GM19372 (cell line): ENCODE data around the gene ITM2C.

Source experiments
- ATAC-seq: cut with Tn5 transposase; IDR thresholded peaks from one replicate; pipeline ENCODE4 v1.9.1; 2021; ENCODE audit warnings: mild to moderate bottlenecking, low read depth, moderate library complexity; ENCODE audit not compliant: unreplicated experiment

ITM2C gene

GRCh38 chr2:230889911-230890601 lies 25.3 kb downstream of the ITM2C start:
- ATAC-seq = no peak

GRCh38 chr2:230890646-230891045 lies 25.9 kb downstream of the ITM2C start:
- ATAC-seq = no peak

- ATAC-seq = no peak
Measured at GRCh38 chr2:230891064-230891463, 26.3 kb downstream of the ITM2C start.

GRCh38 chr2:230891509-230891908 lies 26.8 kb downstream of the ITM2C start:
- no peak for ATAC-seq

GRCh38 chr2:230893338-230893737 lies 28.6 kb downstream of the ITM2C start:
- peak; percentile 56 for ATAC-seq

DNA sequence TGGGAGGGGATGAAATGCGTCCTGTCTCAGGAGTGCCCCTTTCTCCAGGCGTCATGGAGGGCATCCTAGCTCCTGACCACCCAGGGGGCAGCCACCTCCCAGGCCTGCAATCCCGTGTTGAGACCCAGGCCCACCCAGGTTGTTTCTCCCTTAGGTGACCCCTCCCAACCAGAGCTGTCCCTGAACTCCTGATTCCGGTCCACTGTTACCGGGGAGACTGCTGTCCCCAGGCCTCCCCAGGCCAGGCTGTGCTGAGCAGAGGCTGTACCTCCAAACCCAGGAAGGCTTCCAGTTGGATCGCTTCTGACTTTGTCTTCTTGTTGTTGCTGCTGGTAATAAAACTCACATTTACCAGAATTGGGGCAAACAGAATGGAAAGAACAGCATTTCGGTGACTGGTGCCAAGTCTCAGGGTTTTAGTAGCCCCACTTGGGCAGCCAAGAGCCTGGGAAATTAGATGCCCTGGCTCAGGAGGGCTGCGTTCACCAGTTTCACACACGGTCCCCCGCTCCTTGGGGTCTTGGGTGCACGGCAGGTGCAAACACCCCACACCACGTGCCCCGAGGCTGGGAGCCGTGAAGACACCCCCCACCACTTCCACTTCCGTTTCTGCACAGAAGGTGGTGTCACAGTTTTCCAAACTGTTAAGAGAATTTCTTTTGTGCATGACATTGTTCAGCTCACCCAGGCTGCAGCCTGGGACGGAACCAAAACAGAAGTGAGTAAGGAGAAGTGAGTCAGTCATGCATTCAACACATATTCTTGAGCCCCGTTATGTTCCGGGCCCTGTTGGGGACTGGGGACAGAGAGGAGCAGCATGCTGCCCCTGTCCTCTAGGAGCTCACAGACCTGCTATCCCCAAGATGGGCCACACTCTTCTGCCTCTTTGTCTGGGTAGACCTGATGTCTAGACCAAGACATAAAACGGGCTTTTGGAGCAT lies 29.4 kb downstream of the ITM2C start:
- peak; percentile 53 for ATAC-seq

DNA sequence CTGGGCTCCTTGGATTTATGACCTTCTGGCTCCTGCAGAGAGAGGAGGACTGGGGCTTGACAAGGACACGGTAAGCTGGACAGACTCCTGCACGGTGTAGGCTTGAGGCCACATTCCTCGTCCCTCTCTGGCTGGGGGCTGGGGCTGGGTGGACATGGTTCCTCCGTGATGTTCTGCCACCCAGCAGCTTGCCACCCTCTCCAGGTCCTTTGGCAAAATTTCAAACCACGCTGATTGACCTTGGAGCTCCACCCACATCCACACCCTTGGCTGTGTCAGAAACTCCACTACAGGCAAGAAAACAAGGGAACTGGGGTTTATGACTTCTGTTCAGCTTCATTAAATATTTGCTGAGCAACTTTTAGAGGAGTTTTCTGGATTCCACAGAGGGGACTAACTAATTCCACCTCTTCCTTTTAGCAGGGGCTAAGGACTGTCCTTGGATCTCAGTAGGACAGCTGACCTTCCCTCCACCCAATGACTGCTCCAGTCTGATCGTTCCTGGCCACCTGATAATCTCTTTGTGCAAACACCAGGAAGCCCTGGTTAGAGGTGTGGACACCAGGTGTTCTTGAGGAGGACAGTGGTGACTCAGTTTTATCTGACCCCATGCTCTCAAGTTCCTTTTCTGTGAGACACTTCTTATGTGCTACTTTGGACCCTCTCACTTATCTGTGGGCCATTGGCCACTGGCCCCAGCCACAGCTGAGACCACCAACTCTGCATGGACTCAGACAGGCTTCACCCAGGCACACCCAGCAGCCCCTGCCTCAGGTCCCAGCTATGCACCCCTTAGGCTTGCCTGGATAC lies 31.0 kb downstream of the ITM2C start:
- ATAC-seq = no peak

DNA sequence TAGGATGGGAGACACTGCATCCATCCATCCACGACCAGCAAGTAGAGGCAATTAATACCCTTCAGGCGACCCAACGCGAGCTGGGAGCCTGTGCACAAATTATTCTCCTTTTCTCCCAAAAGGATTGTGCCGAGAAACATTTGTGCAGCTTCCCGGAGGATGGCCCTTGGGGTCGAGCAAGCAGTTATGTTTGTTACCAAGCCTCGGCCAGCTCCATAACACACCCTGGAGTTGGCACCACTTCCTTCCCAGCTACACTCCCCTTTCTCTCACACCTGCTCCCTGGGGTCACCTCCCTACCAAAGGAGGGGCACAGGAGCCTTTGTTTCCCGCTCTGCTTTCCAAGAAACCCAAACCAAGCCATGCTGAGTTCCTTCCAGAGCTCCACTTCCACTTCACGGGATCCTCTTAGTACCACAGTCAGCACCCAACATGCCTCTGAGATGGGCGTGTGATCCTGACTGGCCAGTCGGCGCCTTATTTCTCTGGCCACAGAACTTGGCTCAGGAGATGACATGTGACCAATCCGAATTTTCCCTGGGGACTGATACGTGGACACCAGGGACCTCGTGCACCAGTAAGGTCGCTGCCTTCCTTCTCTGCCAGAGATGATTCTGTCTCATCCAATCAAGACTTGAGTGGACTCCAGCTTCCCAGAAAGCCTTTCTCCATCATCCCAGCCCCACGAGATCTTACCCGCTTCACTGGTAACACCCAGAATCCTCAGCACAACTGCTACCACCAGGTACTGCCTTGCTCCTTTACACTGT lies 31.8 kb downstream of the ITM2C start:
- no peak for ATAC-seq

DNA sequence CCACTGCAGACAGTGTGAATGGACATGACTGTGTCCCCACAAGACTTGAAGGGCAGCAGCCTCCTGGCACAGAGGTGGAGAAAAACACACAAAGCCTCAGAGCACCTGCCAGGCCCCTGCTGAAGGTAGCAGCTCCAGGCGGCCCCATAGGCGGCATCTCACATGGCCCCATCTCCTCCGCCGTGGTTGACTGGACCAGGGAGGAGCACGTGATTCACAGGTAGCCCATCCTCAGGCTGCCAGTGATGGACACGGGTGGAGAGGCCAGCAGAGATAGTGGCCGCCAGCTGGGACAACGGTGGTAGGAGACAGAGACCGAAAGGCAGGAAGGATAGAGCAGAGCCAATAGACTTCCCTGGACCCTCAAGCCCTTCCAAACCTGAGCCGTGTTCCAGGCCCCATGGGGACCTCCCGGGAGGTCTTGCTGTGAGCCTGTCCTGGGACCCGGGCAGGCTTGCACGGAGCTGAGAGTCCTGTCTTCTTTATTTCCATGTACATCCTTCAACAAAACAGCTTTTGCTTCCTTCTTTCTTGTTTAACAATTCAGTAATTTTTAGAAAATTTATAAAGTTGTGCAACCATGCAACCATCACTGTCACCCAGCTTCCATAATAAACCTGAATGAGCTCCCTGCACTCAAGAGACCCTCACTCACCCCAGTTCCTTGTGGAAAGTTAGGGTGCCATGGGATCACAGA lies 33.4 kb downstream of the ITM2C start:
- no peak for ATAC-seq

DNA sequence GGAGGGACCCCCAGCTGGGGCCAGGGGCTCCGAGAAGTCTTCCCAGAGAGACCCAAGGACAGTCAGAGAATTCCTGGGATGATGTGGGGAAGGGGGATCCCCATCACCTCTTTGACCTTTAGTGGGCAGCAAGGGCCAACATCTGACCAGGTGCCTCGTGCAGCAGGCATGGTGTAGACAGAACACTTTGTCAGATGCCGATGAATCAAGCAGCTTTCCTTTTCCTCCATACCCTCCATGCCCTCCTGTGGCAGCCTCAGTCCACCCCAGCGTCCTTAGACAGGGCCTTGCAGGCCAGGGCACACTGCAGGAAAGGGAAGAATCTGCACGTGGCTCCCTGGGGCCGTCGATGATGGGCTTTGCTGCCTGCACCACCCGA lies 34.0 kb downstream of the ITM2C start:
- no peak for ATAC-seq

- ATAC-seq = no peak
Measured at GRCh38 chr2:230899287-230899686, 34.5 kb downstream of the ITM2C start.

DNA sequence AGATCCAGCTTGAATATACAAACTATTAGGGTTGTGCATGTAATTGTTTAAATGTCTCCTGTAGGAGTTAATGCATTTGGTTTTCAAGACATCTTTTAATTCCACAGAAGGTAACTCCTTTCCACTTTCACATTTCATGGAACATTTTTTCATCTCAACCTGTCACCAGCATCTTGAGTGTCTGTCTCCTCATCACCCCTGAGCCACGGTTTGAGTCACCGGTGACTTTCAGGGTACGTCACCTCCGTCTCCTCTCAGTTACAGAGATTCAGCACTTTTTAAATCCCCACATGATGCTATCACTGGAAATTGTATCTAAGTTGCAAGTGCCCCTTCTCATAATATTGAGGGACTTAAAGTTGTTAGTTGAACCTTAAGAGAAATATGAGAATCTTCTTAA lies 35.0 kb downstream of the ITM2C start:
- ATAC-seq = no peak

GRCh38 chr2:230900336-230900995 lies 35.7 kb downstream of the ITM2C start:
- no peak for ATAC-seq

DNA sequence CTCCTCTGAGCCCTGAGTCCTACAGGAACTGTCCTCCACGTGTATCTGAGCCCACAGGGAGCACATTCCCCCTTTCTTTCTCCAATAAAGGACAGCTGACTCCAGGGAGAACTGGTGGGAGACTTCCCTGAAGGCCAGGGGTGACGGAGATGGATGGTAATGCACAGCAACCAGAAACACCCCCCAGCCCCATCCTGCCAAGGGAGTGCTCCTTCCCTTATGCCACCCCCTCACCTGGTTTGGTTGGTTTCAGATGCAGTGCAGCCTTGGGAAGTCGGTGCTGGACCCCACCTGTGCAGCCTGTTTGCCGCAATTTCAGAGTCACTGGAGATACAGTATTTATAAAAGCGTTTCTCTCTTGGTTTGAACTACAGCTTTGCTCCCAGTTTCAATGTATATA lies 36.3 kb downstream of the ITM2C start:
- ATAC-seq = no peak

DNA sequence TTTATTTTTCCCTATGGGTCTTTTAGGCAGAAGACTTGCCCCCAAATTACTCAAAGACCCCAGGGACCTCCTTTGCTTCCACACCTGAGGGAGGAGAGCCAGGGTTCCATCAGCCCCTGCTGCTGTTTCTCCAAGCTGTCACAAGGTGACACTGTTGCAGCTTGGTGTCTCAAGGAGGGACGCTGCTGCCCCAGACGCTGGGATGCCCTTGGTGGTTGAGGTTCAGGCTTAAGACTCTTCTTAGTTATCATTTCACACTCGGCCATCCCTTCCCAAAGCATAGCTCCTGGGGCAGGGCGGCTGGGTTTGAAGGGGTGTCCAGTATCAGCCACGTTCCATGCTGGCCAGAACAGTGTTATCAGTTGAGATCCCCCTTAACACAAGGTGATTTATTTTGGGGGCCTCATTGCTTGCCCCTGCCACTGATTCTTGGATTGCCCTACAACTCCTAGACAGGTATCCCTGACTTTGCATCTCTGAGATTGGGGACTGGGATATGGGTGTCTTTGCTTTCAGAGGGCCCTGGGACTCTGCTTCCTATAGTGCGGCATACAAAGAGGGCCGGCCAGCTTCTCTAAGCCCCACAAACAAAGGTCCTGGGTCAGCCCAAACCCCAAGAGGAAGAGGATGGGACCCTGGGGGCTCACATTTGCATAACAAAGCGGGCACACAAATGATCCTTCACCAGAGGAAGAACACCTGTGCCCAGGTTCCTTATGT lies 37.6 kb downstream of the ITM2C start:
- peak; percentile 88 for ATAC-seq

- no peak for ATAC-seq
Measured at GRCh38 chr2:230903231-230904150, 38.7 kb downstream of the ITM2C start.

GRCh38 chr2:230904856-230905447 lies 40.2 kb downstream of the ITM2C start:
- ATAC-seq = no peak
